B cell (primary cell): ENCODE data around the gene ACTR6. TPM values are rescaled to one million over a fixed set of nuclear protein-coding genes. Genes with fewer than 3 reads are reported as not detected.
A peak's percentile ranks its signal among the peaks of the same experiment; 100 is the strongest.

Experiments used
- ATAC-seq: fragments of 200-7000 bp; cut with Tn5 transposase; one replicate; pipeline ENCODE4 v1.10.0; 2021; ENCODE audit warnings: low read depth, mild to moderate bottlenecking, moderate number of reproducible peaks, moderate library complexity
- CTCF ChIA-PET: fragments of 350-600 bp; sonication (Branson Sonifier 250); formaldehyde crosslinking; loops from one replicate; lab custom pipeline; 2021; ENCODE audit warnings: antibody characterized with exemption, inconsistent platforms; lab: Charles Lee
- POLR2A ChIA-PET: fragments of 350-600 bp; sonication (Branson Sonifier 250); formaldehyde crosslinking; loops from one replicate; lab custom pipeline; 2021; ENCODE audit warnings: antibody characterized with exemption; lab: Charles Lee
- DNase-seq: peaks from one replicate; pipeline ENCODE4 v3.0.0; 2013
- H2AFZ ChIP-seq: 2 replicates; pipeline ENCODE4 v1.6.1; 2012; ENCODE audit warnings: mild to moderate bottlenecking, low read depth, low read length; ENCODE audit not compliant: insufficient read depth, poor library complexity, severe bottlenecking
- H3K27ac ChIP-seq, 2 donors: 1 replicate in 1 of 2; 2 replicates in 1 of 2; pipeline ENCODE4 v1.5.1; 2012 to 2013; ENCODE audit warnings: low read length in 2 of 2, mild to moderate bottlenecking in 2 of 2, moderate library complexity in 1 of 2
- H3K27me3 ChIP-seq, 4 experiments: fragments of 200-600 bp in 1 of 4; sonication (generic) in 1 of 4; replicated peaks in 1 of 4; 1 replicate in 2 of 4; 2 replicates in 2 of 4; pipeline versions ENCODE4 v1.6.1 to v1.7.0; 2013 to 2016; ENCODE audit warnings: low read length in 3 of 4, mild to moderate bottlenecking in 2 of 4, mixed read lengths in 1 of 4, moderate library complexity in 1 of 4; ENCODE audit not compliant: insufficient read depth in 4 of 4, control insufficient read depth in 3 of 4; ENCODE audit errors: control extremely low read depth in 1 of 4
- H3K36me3 ChIP-seq, 2 experiments: replicated peaks in 1 of 2; 1 replicate in 1 of 2; 2 replicates in 1 of 2; pipeline versions ENCODE4 v1.6.1 to v1.7.1; 2013; ENCODE audit warnings: low read length in 1 of 2; ENCODE audit not compliant: insufficient read depth in 2 of 2, control insufficient read depth in 1 of 2; ENCODE audit errors: control extremely low read depth in 1 of 2, extremely low read depth in 1 of 2
- H3K4me1 ChIP-seq, 2 donors: fragments of 200-600 bp in 1 of 2; sonication (generic) in 1 of 2; 1 replicate in 1 of 2; 2 replicates in 1 of 2; pipeline versions ENCODE4 v1.5.1 to v1.6.1; 2013 to 2017; ENCODE audit warnings: low read length in 2 of 2; ENCODE audit not compliant: control insufficient read depth in 2 of 2, insufficient read depth in 2 of 2
- H3K4me2 ChIP-seq: replicated peaks from 2 replicates; pipeline ENCODE3; 2012; ENCODE audit warnings: mild to moderate bottlenecking, low read depth, low read length; ENCODE audit not compliant: poor library complexity, severe bottlenecking
- H3K4me3 ChIP-seq, 5 experiments: fragments of 200-600 bp in 1 of 5; sonication (generic) in 1 of 5; 1 replicate in 3 of 5; 2 replicates in 2 of 5; pipeline versions ENCODE4 v1.5.1 to v1.7.0; 2011 to 2016; ENCODE audit warnings: low read length in 4 of 5, mild to moderate bottlenecking in 4 of 5, low read depth in 2 of 5, control low read depth in 1 of 5, moderate library complexity in 1 of 5; ENCODE audit not compliant: insufficient read depth in 1 of 5; ENCODE audit errors: control extremely low read depth in 1 of 5, extremely low read depth in 1 of 5
- H3K79me2 ChIP-seq: fragments of 200-600 bp; sonication (generic); one replicate; pipeline ENCODE4 v1.6.0; 2016; ENCODE audit warnings: low read length; ENCODE audit not compliant: control insufficient read depth, insufficient read depth
- H3K9ac ChIP-seq: fragments of 200-600 bp; sonication (generic); 2 replicates; pipeline ENCODE4 v1.6.1; 2017; ENCODE audit warnings: mild to moderate bottlenecking, low read length, moderate library complexity
- H3K9me3 ChIP-seq, 3 donors: one replicate each; pipeline versions ENCODE4 v1.6.1 to v1.7.1; 2013; ENCODE audit warnings: low read length in 2 of 3; ENCODE audit not compliant: control insufficient read depth in 2 of 3, insufficient read depth in 1 of 3; ENCODE audit errors: control extremely low read depth in 1 of 3
- H4K20me1 ChIP-seq: 2 replicates; pipeline ENCODE4 v1.6.0; 2012; ENCODE audit warnings: mild to moderate bottlenecking, low read length; ENCODE audit not compliant: insufficient read depth, control insufficient read depth, poor library complexity, severe bottlenecking
- H3K27ac Mint-ChIP-seq: one replicate; pipeline ENCODE4 v1.8.0; 2021; ENCODE audit warnings: mixed read lengths
- H3K27me3 Mint-ChIP-seq: one replicate; pipeline ENCODE4 v1.8.0; 2021; ENCODE audit warnings: mixed read lengths
- H3K4me1 Mint-ChIP-seq: one replicate; pipeline ENCODE4 v1.8.0; 2021; ENCODE audit warnings: mixed read lengths
- H3K4me3 Mint-ChIP-seq: one replicate; pipeline ENCODE4 v1.8.0; 2021; ENCODE audit warnings: mixed read lengths
- H3K9me3 Mint-ChIP-seq: one replicate; pipeline ENCODE4 v1.8.0; 2022; ENCODE audit warnings: mixed read lengths; ENCODE audit not compliant: insufficient read depth
- CTCF ChIP-seq: fragments of 200-600 bp; IDR thresholded peaks from one replicate; pipeline ENCODE4 v1.8.0; 2022; ENCODE audit warnings: antibody characterized with exemption, mild to moderate bottlenecking
- EZH2 ChIP-seq: IDR thresholded peaks from 2 replicates; pipeline ENCODE4 v1.6.1; 2012; ENCODE audit warnings: borderline replicate concordance, low read depth, mild to moderate bottlenecking, moderate library complexity, low read length; ENCODE audit not compliant: insufficient read depth, poor library complexity, severe bottlenecking
- WGBS: methylation state at CpG from one replicate; pipeline ENCODE4 v1.1.5; 2013; ENCODE audit warnings: missing lambda C conversion rate; ENCODE audit not compliant: insufficient coverage; 5-methylcytosine and 5-hydroxymethylcytosine counted together
- intact Hi-C: fragments of 100-400 bp; cut with micrococcal nuclease; formaldehyde crosslinking; loops from one replicate; pipeline ENCODE4 v1.10.0; 2022
- polyA plus RNA-seq: library from polyadenylated mRNA; depleted of rRNA; stranded (reverse); fragments of >200 nt; gene quantifications from 2 replicates; pipeline ENCODE4 v1.2.3, GENCODE V29; 2012
- total RNA-seq, 2 donors: library from RNA; stranded (reverse); fragments of 120-200 nt in 1 of 2; gene quantifications; 1 replicate in 1 of 2; 2 replicates in 1 of 2; pipeline versions ENCODE4 v1.2.3 to v1.2.4, GENCODE V29; 2013 to 2022

ACTR6 gene
- total and polyA plus RNA-seq, 2 donors (not counting 1 experiment from before 2014, with no cell fraction given), result 10.1 to 30.8 TPM

DNA sequence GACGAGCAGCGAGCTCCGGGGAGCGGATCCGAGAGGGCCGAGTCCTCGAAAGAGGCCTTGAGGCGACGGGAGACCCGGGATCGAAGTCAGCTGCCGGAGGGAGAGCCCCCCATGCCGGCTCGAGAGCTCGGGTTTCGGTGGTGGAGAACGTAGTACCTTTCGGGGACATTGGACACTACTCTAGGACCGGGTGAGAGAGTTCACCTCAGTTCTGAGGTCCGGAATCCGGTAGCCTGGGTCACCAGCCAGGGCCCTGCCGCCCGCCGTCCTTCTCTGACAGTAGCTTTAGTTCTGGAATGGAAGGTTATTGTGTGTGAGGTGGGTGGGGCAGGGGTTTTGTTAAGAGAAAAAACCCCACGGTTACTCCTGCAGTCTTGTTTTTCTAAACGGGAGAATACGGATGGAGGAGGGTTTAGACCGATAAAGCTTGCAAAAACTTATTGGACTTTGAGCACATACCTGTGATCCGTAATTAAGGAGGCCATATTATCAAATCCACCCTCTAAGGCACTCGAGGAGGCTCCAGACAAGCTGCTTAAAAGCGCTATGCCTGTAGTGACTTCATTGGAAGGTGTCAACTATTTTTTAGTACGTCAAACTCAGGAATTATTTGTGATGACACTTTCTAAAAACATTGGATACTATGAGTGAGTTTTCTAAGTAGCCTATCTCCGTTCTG, 67.1 kb downstream of the ACTR6 start:
- peaks cover 7% of the 10 kb centered on the region for H4K20me1 ChIP-seq
- peaks cover 54% of the 10 kb centered on the region for H3K79me2 ChIP-seq
- H3K4me2 ChIP-seq, result peak overlapping the region; percentile 88
- peaks cover 37% of the 10 kb centered on the region for H3K4me1 Mint-ChIP-seq
- H3K27ac ChIP-seq, result peak overlapping the region; percentile 92 to 93
- CTCF ChIA-PET, result interaction anchor here (1.7 to 2.7 kb wide), 3 partner anchors 9 to 67 kb away, joined by 4 to 12 read pairs (median 6); partner anchors contain the start of gene ACTR6
- no peaks in the 10 kb centered on the region for H3K27me3 ChIP-seq
- no peak for TF ChIP-seq CTCF
- TF ChIP-seq EZH2, result no peak
- H3K4me1 ChIP-seq, result peaks cover 22 to 23% of the 10 kb centered on the region in 2 donors
- peak overlapping the region; percentile 72 to 95 (median 89) for H3K4me3 ChIP-seq
- intact Hi-C loops, result loop anchor here (1.0 to 10.0 kb wide), 5 partner anchors 67 to 1753 kb away; partner anchors contain the start of genes ACTR6, BLTP3B, GAS2L3 and TMPO
- peak overlapping the region; percentile 94 for H3K27ac Mint-ChIP-seq
- no peak for ATAC-seq
- WGBS, result under 1% methylated on average over 20 of the region's 33 CpGs
- H3K36me3 ChIP-seq, result no peaks in the 10 kb centered on the region
- H3K9me3 ChIP-seq, result no peaks in the 10 kb centered on the region
- no peaks in the 10 kb centered on the region for H3K9me3 Mint-ChIP-seq
- peak overlapping the region; percentile 93 for H3K9ac ChIP-seq
- H3K27me3 Mint-ChIP-seq, result no peaks in the 10 kb centered on the region
- DNase-seq, result no peak
- POLR2A ChIA-PET, result interaction anchor here (0.5 to 1.3 kb wide), 3 partner anchors 49 to 105 kb away, joined by 4 to 9 read pairs (median 8); partner anchors contain the start of gene ACTR6
- H2AFZ ChIP-seq, result peak overlapping the region; percentile 98
- peak overlapping the region; percentile 99 for H3K4me3 Mint-ChIP-seq
